HS-27A (cell line): ENCODE data around the gene ARHGAP6.
"Not testable (repeated sequence)": the region's sequence is repeated elsewhere in the genome, so short reads cannot be mapped to it uniquely, and the experiment has no call there.

Experiments
- DNase-seq: peaks from one replicate; pipeline ENCODE4 v3.0.0-alpha.2; 2012; ENCODE audit warnings: low read depth, missing footprints

Gene ARHGAP6

DNA sequence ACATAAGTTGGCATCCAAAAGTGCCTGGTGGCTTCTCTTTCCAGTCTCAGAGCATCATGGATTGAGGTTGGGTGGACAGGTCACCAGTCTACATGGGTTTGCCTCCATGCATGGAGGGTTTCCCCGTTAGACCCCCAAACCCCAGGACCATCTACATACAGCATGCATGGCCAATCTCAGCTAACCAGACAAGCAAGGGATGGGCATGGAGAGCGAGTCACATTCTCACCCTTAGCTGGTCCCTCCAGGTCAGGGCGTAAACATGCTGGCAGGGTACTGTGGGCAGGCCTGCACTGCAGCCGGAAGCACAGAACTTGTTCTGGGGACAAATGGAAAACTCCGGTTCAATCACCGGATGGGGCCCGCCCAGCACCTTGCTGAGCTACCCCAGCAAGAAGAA, 517.3 kb downstream of the ARHGAP6 start:
- DNase-seq = no peak

GRCh38 chrX:11146411-11146810, 519.3 kb downstream of the ARHGAP6 start:
- DNase-seq = no peak

- peak; percentile 27 for DNase-seq
Measured at GRCh38 chrX:11143931-11144678, 521.6 kb downstream of the ARHGAP6 start.

- DNase-seq = no peak
Measured at GRCh38 chrX:11138498-11139390, 527.0 kb downstream of the ARHGAP6 start.

DNA sequence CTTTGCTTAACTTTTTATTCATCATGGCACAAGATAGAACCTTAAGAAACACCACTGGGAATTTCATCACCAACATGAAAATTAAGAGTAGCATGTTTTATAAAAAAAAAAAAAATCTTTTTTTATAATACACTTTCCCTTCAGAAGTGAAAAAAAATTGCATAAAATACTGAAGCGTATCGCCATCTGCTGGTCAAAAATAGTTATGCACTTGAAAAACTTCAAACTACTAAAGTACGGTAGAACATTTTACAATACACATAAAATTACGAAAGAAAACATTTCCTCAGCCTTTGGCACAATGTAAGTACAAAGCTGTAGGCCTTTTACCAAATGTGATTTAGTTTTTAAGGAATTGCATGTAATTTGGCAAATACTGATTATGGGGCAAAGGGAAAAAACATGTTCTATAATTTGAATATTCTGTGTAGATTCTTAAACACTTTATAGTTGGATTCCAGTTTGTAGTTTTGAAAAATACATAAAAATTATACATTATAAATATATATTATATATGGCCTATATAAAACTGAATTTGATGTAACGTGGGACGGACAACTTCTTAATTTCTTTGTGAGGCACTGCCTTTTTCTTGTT, 528.1 kb downstream of the ARHGAP6 start:
- DNase-seq = no peak

DNA sequence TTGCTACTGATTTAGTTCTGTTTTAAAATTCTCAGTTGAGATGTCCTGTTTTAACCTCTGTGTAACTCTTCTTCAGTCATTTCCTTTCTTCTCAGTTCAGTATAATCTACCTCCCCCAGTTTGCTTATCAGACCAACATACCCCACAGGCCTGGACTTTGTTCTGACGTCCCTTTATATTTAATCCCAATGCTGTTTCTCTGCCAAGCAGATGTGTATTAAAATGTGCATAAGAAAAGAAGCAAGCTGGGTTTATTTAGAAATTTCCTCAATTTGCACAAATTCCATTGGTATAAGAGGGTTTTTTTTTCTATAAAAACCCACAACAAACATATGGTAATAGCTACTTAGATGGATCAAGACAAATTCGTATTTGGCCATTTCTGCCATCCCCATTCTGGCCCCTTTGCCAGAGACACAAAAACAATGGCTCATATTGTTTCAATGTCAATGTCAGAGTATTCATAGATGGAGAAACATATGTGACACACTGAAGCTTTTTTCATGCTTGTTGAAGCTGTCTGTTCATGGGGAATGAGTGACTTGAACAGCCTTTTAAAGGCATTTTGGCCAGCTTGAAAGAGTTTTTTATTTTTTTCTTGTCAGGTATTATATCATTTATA, 530.0 kb downstream of the ARHGAP6 start:
- no peak for DNase-seq

GRCh38 chrX:11131146-11131545, 534.6 kb downstream of the ARHGAP6 start:
- no peak for DNase-seq

DNA sequence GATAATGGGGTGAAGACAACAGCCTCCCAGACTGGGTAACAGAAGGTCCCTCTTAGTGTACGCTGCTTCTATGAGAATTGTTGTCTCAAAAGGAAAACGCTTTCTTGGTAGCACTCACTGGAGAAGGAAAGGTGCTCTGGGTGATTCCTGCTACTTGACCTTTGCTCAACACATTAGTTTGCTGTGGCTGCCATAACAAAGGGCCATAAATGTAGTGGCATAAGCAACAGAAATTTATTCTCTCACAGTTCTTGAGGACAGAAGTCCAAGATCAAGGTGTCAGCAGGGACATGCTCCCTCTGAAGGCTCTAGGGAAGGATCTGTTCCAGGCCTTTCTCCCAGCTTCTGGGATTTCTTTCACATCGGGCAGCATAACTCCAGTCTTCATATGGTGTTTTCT, 535.6 kb downstream of the ARHGAP6 start:
- DNase-seq = no peak

DNA sequence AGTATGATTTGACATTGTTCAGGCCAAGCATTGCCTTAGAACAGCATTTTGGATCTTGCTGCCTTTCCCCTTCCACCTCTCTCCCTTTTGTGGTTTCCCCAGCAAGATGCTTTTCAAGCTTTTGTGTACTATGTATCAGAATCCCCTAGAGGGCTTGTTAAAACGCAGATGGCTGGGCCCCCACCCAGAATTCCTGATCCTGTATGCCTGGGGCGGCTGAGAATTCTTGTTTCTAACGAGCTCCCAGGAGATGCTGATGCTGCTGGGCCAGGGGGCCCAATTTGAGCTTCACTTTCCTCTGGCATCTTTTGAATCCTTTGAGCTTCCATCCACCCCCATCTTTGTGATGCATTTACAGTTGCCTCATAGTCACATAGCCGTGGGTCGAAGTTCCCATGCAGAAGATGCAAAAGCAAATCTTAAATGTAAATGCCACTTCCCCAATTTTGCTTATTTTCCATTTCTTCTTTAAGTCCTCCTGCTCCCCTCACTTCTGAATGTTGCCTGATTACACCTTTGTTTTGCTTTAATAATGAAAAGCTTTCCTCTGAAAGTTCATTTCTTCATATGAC, 536.1 kb downstream of the ARHGAP6 start:
- DNase-seq = no peak

DNA sequence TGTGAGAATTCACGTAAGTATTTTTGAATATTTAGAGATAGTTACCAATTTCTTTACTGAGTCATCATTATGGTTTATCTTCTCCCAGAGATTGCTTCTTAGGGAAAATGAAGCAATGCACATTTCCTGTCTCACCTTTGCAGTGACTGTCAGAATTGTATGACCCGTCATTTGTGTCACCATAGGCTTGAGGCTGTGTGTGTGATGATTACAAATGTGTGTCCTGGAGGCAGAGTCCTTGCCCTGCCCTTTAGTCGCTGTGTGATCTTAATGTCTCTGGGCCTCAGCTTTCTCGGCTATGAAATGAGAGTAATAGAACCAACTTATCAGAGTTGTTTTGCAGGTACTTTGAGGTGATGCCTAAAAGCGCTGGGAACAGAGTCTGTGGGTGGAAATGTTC, 540.7 kb downstream of the ARHGAP6 start:
- no peak for DNase-seq

- DNase-seq = no peak
Measured at GRCh38 chrX:11124112-11124511, 541.6 kb downstream of the ARHGAP6 start.

DNA sequence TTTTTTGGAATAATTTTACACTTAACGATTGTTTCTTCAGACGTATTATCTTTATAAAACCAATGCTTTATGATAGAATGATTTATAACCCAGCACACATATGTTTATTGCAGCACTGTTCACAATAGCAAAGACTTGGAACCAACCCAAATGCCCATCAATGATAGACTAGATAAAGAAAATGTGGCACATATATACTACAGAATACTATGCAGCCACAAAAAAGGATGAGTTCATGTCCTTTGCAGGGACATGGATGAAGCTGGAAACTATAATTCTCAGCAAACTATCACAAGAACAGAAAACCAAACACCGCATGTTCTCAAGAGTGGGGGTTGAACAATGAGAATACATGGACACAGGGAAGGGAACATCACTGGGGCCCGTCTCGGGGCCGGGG, 542.6 kb downstream of the ARHGAP6 start:
- not testable (repeated sequence) for DNase-seq

DNA sequence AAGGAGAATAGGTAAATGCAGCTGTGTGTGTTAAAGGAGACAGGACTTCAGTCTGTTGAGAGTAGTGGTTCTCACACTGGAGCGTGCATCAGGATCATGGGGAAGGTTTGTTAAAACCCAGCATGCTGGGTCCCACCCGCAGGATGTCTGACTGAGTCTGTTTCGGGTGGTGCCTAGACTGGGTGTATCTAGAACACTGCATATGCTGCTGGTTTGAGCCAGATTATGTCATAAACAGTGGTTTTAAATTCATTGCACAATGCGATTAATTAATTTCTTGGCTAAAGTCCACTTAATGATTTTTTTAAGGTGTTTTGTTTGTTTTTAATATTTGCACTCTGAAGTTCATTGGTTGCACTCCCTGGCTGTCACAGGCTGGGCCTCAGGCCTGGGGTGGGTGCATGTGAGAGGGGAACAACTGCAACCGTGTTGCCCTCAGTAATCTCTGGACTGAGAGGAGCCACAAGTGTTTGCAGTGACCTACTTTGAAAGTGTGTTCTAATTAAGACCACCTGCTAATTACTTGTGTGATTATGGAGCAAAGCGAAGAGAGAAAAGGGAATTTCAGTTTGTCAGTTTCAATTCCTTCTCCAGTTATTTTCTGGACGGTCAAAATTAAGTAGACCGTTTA, 546.3 kb downstream of the ARHGAP6 start:
- DNase-seq = no peak

GRCh38 chrX:11117745-11118144, 548.0 kb downstream of the ARHGAP6 start:
- no peak for DNase-seq

DNA sequence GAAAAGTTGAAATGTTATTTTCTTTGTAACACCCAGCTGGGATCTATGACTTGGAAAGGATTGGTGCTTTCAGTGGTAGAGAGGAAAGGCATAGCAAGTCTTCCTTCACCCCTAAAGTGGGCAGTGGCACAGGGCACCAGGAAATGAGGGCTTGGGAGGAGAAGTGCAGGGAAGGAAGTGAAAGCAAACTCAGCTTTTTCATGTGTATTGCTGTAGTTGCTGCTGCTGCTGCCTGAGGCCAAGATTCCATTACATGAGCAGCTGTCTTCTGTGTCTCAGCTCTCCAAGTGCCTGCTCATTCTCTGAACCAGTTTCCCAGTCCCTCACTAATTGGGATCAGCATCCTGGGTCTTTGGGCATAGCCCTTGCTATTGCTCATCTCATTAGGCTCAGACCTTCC, 552.0 kb downstream of the ARHGAP6 start:
- DNase-seq = no peak

GRCh38 chrX:11111947-11112346, 553.8 kb downstream of the ARHGAP6 start:
- DNase-seq = no peak

DNA sequence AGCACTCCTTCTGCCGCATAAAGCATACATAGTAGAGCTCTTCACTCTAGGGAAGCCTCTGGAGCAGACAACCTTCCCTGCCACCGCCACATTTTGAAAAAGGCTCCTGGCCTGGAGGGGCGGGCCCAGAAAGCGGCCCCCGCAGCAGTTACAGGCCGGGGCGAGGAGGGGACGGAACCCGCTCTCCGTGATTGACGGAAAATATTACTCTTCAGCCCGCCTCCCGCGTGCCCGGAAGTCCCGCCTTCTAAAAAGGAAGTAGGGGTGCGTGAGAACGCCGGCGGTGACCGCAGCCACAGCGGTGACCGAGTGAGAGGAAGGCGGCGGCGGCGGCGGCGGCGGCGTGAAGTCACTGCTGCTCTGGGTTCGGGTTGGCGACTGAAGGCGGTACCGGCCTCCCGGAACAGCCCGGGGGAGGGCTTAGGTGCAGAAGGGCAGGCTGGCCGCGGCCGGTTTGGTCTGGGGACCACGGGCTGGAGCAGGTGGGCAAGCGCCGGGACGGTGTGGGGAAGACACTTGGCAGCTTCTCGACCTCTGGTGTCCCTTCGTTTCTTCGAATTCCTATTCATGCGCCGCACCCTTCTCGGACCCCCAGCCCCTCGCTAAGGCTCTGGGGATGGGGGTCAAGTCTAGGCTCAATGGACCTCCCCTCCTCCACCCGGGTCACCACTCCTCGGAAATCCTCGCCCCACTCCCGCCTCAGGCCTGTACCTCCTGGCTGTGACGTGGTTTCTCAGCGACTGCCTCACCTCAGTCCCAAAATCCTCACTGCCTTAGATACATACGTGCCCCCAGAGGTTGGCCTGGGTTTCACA, 554.5 kb downstream of the ARHGAP6 start, which contains the start of gene HCCS:
TSS of gene HCCS (plus strand) at position 296 of the 815 bp plus-strand sequence. CDS start 729 bp downstream, outside the sequence.
- no peak for DNase-seq

DNA sequence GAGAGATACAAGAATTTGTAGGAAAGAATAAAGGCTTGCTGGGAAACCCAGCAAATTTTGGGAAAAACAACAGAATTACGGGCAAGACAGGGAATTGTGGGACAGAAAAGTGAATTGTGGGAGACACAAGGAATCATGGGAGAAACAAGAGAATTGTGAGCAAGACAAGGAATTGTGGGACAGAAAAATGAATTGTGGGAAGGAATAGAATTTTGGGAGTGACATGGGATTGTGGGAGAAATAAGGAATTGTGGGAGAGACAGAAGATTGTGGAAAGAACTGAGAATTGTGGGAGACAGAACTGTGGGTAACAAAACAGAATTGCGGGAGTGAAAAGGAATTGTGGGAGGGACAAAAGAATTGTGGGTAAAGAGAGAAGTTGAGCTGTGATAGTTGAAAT, 555.8 kb downstream of the ARHGAP6 start:
- DNase-seq = no peak

DNA sequence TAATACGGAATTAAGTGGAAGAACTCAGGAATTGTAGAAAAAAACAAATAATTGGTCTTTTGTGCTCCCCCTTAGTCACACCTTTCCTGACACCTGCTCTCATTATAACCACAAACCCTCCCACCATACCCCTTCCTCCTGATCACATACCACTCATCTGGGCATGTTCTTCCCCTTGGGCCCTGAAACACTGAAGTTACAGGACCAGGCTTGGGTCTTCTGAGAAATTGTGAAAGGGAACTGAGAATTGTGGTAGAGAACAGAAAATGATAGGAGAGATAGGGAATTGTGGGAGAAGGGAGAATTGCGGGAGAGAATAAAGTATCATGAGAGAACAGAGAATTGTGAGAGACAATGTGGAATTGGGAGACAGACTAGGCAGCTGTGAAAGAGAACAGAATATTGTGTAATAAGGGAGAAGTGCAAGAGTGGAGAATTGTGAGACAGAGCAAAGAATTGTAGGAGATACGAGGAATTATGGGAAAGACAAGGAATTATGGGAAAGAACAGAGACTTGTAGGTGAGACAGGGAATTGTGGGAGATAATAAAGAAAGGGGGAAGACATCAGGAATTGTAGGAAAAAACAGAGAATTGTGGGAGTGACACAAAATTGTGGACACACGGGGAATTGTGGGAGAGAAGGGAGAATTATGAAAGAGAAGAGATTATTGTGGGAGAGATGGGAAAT, 557.3 kb downstream of the ARHGAP6 start:
- DNase-seq = no peak

GRCh38 chrX:11105080-11105479, 560.6 kb downstream of the ARHGAP6 start:
- no peak for DNase-seq
